Lower leg skin (tissue), 3 donors: ENCODE results near the gene ADGRL1.

ENCODE experiments used
- POLR2A ChIP-seq, 2 donors: fragments of 450-650 bp; IDR thresholded peaks; one replicate each; pipeline ENCODE4 v1.6.1; 2016 to 2017; ENCODE audit warnings: antibody characterized with exemption in 2 of 2, mild to moderate bottlenecking in 1 of 2, moderate library complexity in 1 of 2
- TF ChIP-seq, protein P1 (sequence below), 3 donors: fragments of 450-650 bp; IDR thresholded peaks; one replicate each; pipeline ENCODE4 v1.5.1; 2016; ENCODE audit warnings: antibody characterized with exemption in 3 of 3, mild to moderate bottlenecking in 3 of 3, moderate library complexity in 2 of 3

DNA sequence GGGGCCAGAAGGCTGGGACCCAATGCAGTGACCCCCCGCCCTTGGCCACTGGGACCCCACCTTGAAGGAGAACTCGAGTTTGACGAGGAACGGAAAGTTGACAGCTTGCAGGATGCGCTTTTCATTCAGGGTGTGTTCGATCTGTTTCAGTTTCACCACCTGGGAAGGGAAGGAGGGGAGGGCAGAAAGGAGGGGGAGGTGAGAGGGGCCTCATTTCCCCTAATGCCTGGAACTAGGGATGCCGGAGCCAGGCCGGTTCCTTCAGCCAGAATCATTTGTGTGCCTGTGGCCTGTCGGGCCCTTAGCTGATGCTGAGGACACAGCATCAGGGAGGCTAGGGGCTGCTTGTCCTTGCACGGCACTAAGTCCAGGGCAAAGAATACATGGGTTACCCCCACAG is 103.2 kb downstream of the ADGRL1 start:
- TF ChIP-seq, protein P1, sequence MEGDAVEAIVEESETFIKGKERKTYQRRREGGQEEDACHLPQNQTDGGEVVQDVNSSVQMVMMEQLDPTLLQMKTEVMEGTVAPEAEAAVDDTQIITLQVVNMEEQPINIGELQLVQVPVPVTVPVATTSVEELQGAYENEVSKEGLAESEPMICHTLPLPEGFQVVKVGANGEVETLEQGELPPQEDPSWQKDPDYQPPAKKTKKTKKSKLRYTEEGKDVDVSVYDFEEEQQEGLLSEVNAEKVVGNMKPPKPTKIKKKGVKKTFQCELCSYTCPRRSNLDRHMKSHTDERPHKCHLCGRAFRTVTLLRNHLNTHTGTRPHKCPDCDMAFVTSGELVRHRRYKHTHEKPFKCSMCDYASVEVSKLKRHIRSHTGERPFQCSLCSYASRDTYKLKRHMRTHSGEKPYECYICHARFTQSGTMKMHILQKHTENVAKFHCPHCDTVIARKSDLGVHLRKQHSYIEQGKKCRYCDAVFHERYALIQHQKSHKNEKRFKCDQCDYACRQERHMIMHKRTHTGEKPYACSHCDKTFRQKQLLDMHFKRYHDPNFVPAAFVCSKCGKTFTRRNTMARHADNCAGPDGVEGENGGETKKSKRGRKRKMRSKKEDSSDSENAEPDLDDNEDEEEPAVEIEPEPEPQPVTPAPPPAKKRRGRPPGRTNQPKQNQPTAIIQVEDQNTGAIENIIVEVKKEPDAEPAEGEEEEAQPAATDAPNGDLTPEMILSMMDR (IDR thresholded peaks at IDR 0.05), result no peak
- no peak for TF ChIP-seq POLR2A (IDR thresholded peaks at IDR 0.05)
